PC-9 (cell line): ENCODE measurements around the gene AFF2.

Source experiments
- EZH2 ChIP-seq: fragments of 200-600 bp; sonication (generic); IDR thresholded peaks from 2 replicates; pipeline ENCODE4 v1.8.0; 2017; ENCODE audit warnings: antibody characterized with exemption, low read depth
- TF ChIP-seq, protein P1 (sequence below): fragments of 200-600 bp; sonication (generic); conservative IDR thresholded peaks from 2 replicates; pipeline ENCODE4 v1.6.1; 2017; ENCODE audit warnings: mixed run types, antibody characterized with exemption, mild to moderate bottlenecking, moderate library complexity

GRCh38 chrX:148929686-148930085 is 429.3 kb downstream of the AFF2 start:
- TF ChIP-seq, protein P1, sequence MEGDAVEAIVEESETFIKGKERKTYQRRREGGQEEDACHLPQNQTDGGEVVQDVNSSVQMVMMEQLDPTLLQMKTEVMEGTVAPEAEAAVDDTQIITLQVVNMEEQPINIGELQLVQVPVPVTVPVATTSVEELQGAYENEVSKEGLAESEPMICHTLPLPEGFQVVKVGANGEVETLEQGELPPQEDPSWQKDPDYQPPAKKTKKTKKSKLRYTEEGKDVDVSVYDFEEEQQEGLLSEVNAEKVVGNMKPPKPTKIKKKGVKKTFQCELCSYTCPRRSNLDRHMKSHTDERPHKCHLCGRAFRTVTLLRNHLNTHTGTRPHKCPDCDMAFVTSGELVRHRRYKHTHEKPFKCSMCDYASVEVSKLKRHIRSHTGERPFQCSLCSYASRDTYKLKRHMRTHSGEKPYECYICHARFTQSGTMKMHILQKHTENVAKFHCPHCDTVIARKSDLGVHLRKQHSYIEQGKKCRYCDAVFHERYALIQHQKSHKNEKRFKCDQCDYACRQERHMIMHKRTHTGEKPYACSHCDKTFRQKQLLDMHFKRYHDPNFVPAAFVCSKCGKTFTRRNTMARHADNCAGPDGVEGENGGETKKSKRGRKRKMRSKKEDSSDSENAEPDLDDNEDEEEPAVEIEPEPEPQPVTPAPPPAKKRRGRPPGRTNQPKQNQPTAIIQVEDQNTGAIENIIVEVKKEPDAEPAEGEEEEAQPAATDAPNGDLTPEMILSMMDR, result no peak
- TF ChIP-seq EZH2, result no peak
